HG03060 (cell line): ENCODE data around the gene YEATS2.

ENCODE experiments used
- ATAC-seq: cut with Tn5 transposase; IDR thresholded peaks from one replicate; pipeline ENCODE4 v1.9.1; 2021; ENCODE audit warnings: low read depth, moderate number of reproducible peaks; ENCODE audit not compliant: unreplicated experiment

Gene YEATS2

GRCh38 chr3:183827809-183828537 is 130.4 kb downstream of the YEATS2 start:
- ATAC-seq = no peak

GRCh38 chr3:183828538-183828870 is 130.9 kb downstream of the YEATS2 start:
- ATAC-seq = no peak

DNA sequence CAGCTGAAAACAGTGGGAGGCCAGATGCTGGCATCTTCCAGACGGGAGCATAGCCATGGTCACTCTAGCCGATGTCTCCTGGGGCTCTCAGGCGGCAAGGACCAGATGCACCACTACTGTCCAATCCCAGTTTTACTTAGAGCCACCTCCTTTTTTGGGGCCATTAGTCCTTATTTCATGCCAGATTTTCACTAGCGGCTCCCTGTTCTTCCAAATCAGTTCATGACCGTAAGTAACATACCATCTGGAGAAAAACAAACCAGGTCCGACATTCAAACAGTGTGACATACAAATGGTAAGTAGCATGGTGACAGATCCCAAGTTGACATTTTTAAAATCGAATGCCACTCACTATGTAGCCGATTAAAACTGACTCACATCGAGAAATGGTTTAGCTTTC is 131.9 kb downstream of the YEATS2 start:
- no peak for ATAC-seq

- no peak for ATAC-seq
These were observed 132.6 kb downstream of the YEATS2 start for GRCh38 chr3:183830187-183830586.

- ATAC-seq = no peak
These were observed 135.9 kb downstream of the YEATS2 start for GRCh38 chr3:183833516-183833915.

- no peak for ATAC-seq
These were observed 139.8 kb downstream of the YEATS2 start for GRCh38 chr3:183837390-183837789.

DNA sequence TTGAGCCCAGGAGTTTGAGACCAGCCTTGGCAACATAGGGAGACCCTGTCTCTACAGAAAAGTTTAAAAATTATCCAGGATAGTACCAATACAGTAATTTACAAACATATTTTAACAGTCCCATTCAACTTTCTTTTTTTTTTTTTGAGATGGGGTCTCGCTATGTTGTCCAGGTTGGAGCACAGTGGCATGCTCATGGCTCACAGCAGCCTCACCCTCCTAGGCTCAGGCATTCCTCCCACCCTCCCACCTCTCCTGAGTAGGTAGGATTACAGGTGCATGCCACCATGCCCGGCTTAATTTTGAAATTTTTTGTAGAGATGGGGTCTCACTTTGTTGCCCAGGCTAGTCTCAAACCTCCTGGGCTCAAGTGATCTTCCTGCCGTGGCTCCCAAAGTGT is 140.3 kb downstream of the YEATS2 start:
- no peak for ATAC-seq

- ATAC-seq = no peak
These were observed 142.2 kb downstream of the YEATS2 start for GRCh38 chr3:183839751-183840150.

- no peak for ATAC-seq
These were observed 147.0 kb downstream of the YEATS2 start for GRCh38 chr3:183844606-183845005.

DNA sequence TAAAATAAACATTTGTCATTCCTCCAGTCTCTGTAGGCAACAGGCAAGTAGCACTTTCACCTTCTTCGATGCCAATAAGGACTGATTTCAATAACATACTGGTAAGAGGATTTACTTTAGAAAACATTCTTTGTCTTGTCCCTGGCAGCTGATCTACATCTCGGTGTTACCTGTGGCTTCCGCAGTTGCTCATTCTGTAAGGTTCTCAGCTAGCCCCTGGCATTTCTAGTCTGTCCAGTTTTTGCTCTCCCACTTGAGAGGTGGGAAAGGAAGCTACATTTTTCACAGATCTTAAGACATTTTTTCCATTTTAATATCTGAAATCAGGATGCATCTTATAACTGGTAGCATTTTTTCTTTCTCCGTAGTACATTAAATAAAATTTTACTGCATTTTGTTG is 147.5 kb downstream of the YEATS2 start:
- no peak for ATAC-seq

GRCh38 chr3:183845608-183846288 is 148.2 kb downstream of the YEATS2 start:
- ATAC-seq = no peak

GRCh38 chr3:183854318-183855035 is 156.9 kb downstream of the YEATS2 start:
- no peak for ATAC-seq

- ATAC-seq = no peak
These were observed 160.3 kb downstream of the YEATS2 start for GRCh38 chr3:183857863-183858262.
